Central memory CD8-positive, alpha-beta T cell (primary cell): ENCODE data around the gene CRCP.
A peak's percentile ranks its signal among the peaks of the same experiment; 100 is the strongest.
"Not testable (repeated sequence)": the region's sequence is repeated elsewhere in the genome, so short reads cannot be mapped to it uniquely, and the experiment has no call there.

ENCODE experiments used
- ATAC-seq: fragments of 150-1000 bp; cut with Tn5 transposase; replicated peaks from 2 replicates; pipeline ENCODE4 v1.10.0; 2022; ENCODE audit warnings: mild to moderate bottlenecking, moderate FRiP score, moderate number of reproducible peaks; ENCODE audit not compliant: poor library complexity, severe bottlenecking; ENCODE audit errors: extremely low read depth
- DNase-seq, 2 donors: peaks; one replicate each; pipeline ENCODE4 v3.0.0; 2021; ENCODE audit warnings: low spot score in 2 of 2
- H3K27ac Mint-ChIP-seq: one replicate; pipeline ENCODE4 v1.8.0; 2022; ENCODE audit warnings: low read depth, mild to moderate bottlenecking, moderate library complexity, mixed read lengths
- H3K27me3 Mint-ChIP-seq: one replicate; pipeline ENCODE4 v1.8.0; 2022; ENCODE audit warnings: mixed read lengths
- H3K36me3 Mint-ChIP-seq: one replicate; pipeline ENCODE4 v1.8.0; 2022; ENCODE audit warnings: mild to moderate bottlenecking, moderate library complexity, mixed read lengths; ENCODE audit not compliant: insufficient read depth
- H3K4me1 Mint-ChIP-seq: one replicate; pipeline ENCODE4 v1.8.0; 2022; ENCODE audit warnings: mixed read lengths
- H3K4me3 Mint-ChIP-seq: one replicate; pipeline ENCODE4 v1.8.0; 2022; ENCODE audit warnings: mild to moderate bottlenecking, moderate library complexity, mixed read lengths
- H3K9me3 Mint-ChIP-seq: one replicate; pipeline ENCODE4 v1.8.0; 2022; ENCODE audit warnings: mixed read lengths

Gene CRCP

GRCh38 chr7:66119245-66119850 lies 4.7 kb downstream of the CRCP start:
- Mint-ChIP-seq H3K27me3 (no peaks in the 10 kb centered on the region), H3K36me3 (peaks cover 19% of the 10 kb centered on the region), H3K9me3 (no peaks in the 10 kb centered on the region), H3K27ac (peak overlapping the region; percentile 47), H3K4me3 (no peak overlapping the region), H3K4me1 (peaks cover 48% of the 10 kb centered on the region)
- ATAC-seq (no peak), DNase-seq (no peak)

- H3K9me3 Mint-ChIP-seq = no peaks in the 10 kb centered on the region
- no peak for ATAC-seq
Measured at GRCh38 chr7:66123175-66123528, 8.5 kb downstream of the CRCP start.

GRCh38 chr7:66124569-66124861 lies 9.9 kb downstream of the CRCP start:
- H3K27me3 Mint-ChIP-seq, ATAC-seq, DNase-seq, H3K9me3 Mint-ChIP-seq: not testable (repeated sequence)
- Mint-ChIP-seq H3K4me3 (peak overlapping the region; percentile 10), H3K27ac (peak overlapping the region; percentile 88), H3K4me1 (peaks cover 28% of the 10 kb centered on the region), H3K36me3 (peaks cover 16% of the 10 kb centered on the region)

More at GRCh38 chr7:66123175-66123528, 8.5 kb downstream of the CRCP start:
- H3K27ac Mint-ChIP-seq = no peak overlapping the region
- no peaks in the 10 kb centered on the region for H3K27me3 Mint-ChIP-seq
- peaks cover 41% of the 10 kb centered on the region for H3K4me1 Mint-ChIP-seq
- no peak for DNase-seq
- H3K4me3 Mint-ChIP-seq = no peak overlapping the region
- H3K36me3 Mint-ChIP-seq = peaks cover 12% of the 10 kb centered on the region

- Mint-ChIP-seq H3K9me3 (no peaks in the 10 kb centered on the region), H3K27ac (peak overlapping the region; percentile 88), H3K27me3 (no peaks in the 10 kb centered on the region), H3K36me3 (peaks cover 19% of the 10 kb centered on the region), H3K4me3 (peak overlapping the region; percentile 10), H3K4me1 (peaks cover 25% of the 10 kb centered on the region)
- no peak for DNase-seq
- peak; percentile 69 for ATAC-seq
Measured at GRCh38 chr7:66125052-66125694, 10.5 kb downstream of the CRCP start.

DNA sequence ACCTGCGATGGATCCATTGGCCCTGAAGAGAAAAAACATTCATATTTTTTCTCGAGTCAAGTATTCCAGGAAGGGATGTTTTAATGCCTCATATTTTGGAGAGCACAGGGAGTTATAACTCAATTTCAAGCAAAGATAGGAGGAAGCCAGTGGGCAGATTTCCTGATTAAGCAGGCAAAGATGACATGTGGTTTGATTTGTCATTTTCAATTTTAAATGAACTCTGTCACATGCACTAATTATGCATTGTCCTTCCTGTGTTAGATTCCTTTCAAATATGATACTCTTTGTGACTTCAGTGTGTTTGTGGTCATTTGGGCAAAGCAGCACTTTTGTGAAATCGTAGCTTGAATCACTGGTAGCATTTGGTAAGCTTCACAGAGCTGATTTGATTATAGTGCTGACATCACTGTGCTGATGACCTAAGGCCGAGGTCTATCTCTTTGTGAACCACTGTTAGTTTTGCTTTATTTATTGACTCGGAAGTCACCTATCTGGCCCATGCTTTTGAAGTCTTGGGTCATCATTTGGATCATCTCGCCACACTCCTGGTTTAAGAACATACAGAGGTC lies 11.2 kb downstream of the CRCP start:
- Mint-ChIP-seq H3K4me1 (peaks cover 25% of the 10 kb centered on the region), H3K27ac (peak overlapping the region; percentile 88), H3K36me3 (peaks cover 24% of the 10 kb centered on the region)
- not testable (repeated sequence) for DNase-seq, H3K27me3 Mint-ChIP-seq, H3K4me3 Mint-ChIP-seq, H3K9me3 Mint-ChIP-seq
- peak; percentile 82 for ATAC-seq

GRCh38 chr7:66127172-66127571 lies 12.5 kb downstream of the CRCP start:
- Mint-ChIP-seq H3K4me1 (peaks cover 27% of the 10 kb centered on the region), H3K36me3 (peaks cover 32% of the 10 kb centered on the region)
- DNase-seq, H3K27ac Mint-ChIP-seq, ATAC-seq, H3K4me3 Mint-ChIP-seq, H3K27me3 Mint-ChIP-seq, H3K9me3 Mint-ChIP-seq: not testable (repeated sequence)

DNA sequence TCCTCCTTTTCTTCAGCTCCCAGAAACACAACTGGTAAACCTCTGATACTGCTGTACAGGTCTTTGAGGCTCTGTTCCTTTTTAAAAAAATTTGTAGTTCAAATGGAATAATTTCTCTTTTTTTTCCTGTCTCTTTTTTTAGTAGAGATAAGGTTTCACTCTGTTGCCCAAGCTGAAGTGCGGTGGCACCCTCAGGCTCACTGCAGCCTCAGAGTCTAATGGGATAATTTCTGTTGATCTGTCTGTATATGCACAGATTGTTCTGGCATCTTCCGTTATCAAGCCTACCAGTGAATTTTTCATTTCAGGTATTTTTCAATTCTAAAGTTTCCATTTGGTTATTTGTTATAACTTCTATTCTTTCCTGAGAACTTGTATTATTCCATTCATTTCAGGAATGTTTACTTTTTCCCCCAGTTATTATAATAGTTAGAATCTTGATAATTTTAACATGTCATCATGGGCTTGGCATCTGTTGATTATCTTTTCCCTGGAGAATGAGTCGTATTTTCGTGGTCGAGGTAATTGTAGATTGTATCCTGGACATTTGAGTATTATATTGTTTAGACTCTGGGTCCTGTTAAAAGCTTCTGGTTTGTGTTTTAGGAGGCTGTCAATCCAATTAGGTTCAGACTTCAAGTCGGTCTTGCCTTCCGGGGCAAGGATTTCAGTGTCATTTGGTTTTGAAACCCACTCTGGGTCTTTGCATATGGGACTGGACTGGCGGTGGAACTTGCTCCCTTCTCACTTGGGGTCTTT lies 24.5 kb downstream of the CRCP start:
- Mint-ChIP-seq H3K27ac (peak overlapping the region; percentile 41), H3K27me3 (no peaks in the 10 kb centered on the region), H3K4me1 (peaks cover 8% of the 10 kb centered on the region), H3K9me3 (no peaks in the 10 kb centered on the region), H3K36me3 (peaks cover 73% of the 10 kb centered on the region), H3K4me3 (no peak overlapping the region)
- DNase-seq (no peak), ATAC-seq (no peak)

- no peak overlapping the region for H3K4me3 Mint-ChIP-seq
- peak overlapping the region; percentile 35 for H3K27ac Mint-ChIP-seq
- H3K27me3 Mint-ChIP-seq = no peaks in the 10 kb centered on the region
- H3K4me1 Mint-ChIP-seq = peaks cover 13% of the 10 kb centered on the region
- H3K36me3 Mint-ChIP-seq = peaks cover 68% of the 10 kb centered on the region
- no peaks in the 10 kb centered on the region for H3K9me3 Mint-ChIP-seq
- ATAC-seq (no peak), DNase-seq (no peak)
Measured at GRCh38 chr7:66140924-66141323, 26.3 kb downstream of the CRCP start.

DNA sequence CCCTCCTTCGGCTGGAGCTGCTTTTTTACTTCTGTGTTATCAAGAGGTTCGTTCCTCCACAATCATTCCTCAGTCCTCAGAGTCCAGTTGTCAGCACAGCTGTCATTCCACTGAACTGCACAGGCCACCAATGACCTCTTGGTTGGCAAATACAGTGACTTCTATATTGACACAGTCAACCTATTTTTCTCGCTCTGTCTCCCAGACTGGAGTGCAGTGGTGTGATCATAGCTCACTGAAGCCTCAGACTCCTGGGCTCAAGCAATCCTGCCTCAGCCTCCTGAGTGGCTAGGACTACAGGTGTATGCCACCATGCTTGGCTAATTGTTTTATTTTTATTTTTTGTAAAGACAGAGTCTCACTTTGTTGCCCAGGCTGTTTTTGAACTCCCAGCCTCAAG lies 27.7 kb downstream of the CRCP start:
- Mint-ChIP-seq H3K36me3 (peaks cover 69% of the 10 kb centered on the region), H3K27me3 (no peaks in the 10 kb centered on the region), H3K27ac (no peak overlapping the region)

DNA sequence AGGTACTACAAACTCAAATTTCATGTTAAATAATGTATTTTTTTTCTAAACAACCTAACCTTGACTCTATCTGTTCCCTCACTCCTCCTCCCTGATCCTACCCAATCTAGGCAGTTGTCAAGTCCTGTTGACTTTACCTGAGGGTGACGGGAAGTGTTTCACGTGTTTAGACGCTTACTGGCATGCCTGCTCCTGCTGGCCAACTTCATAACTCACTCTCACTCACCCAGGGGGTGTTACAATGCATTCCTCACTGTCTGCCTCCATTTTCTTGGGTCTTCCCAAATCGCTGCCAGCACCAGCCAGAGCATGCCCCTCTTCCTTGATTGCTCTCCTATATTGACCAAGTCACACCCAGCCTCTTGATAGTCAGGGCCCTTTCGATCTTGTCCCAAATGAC lies 28.3 kb downstream of the CRCP start:
- Mint-ChIP-seq H3K4me3 (no peak overlapping the region), H3K4me1 (peaks cover 23% of the 10 kb centered on the region), H3K9me3 (no peaks in the 10 kb centered on the region), H3K27ac (peak overlapping the region; percentile 21), H3K36me3 (peaks cover 65% of the 10 kb centered on the region), H3K27me3 (no peaks in the 10 kb centered on the region)
- DNase-seq = no peak
- ATAC-seq = no peak

More for the DNA sequence above, 27.7 kb downstream of the CRCP start:
- H3K4me3 Mint-ChIP-seq = no peak overlapping the region
- no peak for ATAC-seq
- no peak for DNase-seq
- peaks cover 23% of the 10 kb centered on the region for H3K4me1 Mint-ChIP-seq
- H3K9me3 Mint-ChIP-seq = no peaks in the 10 kb centered on the region

- Mint-ChIP-seq H3K36me3 (peaks cover 65% of the 10 kb centered on the region), H3K27me3 (no peaks in the 10 kb centered on the region), H3K27ac (no peak overlapping the region), H3K9me3 (no peaks in the 10 kb centered on the region), H3K4me1 (peaks cover 30% of the 10 kb centered on the region), H3K4me3 (no peak overlapping the region)
- ATAC-seq (no peak), DNase-seq (no peak)
Measured at GRCh38 chr7:66143876-66144332, 29.3 kb downstream of the CRCP start.

DNA sequence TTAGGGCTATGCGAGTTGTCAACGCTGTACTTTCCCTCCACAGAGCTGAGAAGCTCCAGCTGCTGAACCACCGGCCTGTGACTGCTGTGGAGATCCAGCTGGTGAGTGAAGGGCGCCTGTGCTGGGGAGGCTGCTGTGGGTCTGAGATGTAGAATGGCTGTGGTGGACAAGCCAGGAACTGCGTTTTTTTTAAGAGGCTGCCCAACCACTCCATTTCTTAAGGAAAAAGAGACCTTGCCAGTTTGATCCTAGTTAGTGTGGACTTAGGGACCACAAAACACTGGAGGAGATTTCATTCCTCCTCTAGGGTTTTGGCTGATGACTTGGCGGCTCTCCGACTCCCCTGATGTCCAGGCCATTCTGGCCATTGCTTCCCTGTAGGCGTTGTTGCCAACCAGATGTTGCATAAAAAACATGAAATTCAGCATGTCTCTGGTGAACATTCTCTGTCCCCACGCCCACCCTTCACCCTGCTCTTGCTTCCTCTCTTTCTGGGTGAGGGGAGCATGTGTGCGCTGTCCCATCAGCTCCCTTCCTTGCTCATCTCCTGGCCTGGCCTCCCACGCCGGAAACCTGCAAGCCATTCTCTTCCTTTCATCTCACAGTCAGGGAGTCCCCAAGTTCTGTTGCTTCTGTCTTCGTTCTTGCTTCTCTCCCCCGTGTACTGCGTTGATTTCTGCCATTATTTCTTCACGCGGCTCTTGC lies 30.9 kb downstream of the CRCP start:
- ATAC-seq (no peak), DNase-seq (no peak)
- Mint-ChIP-seq H3K27me3 (no peaks in the 10 kb centered on the region), H3K27ac (peak overlapping the region; percentile 92), H3K4me3 (no peak overlapping the region), H3K4me1 (peaks cover 33% of the 10 kb centered on the region), H3K36me3 (peaks cover 56% of the 10 kb centered on the region), H3K9me3 (no peaks in the 10 kb centered on the region)
